DMS153 treated with DMSO at 0.1 percent for 48 hours (cell line): Measurements from ENCODE around the gene TCOF1.
A peak's percentile ranks its signal among the peaks of the same experiment; 100 is the strongest.

ENCODE experiments used
- DNase-seq: peaks from one replicate; lab custom pipeline; 2025; ENCODE audit not compliant: unreplicated experiment; lab: John Stamatoyannopoulos, UW

The TCOF1 gene

GRCh38 chr5:150357326-150358260, at the start of gene TCOF1:
Gene TCOF1, plus strand, starts transcription at chr5:150357697. Its CDS starts 50 bp downstream, at chr5:150357747.
- DNase-seq: peak; percentile 74

GRCh38 chr5:150309101-150309885, 48.2 kb upstream of the TCOF1 start:
- no peak for DNase-seq

GRCh38 chr5:150309886-150310239, 47.6 kb upstream of the TCOF1 start:
- DNase-seq: no peak

- DNase-seq: no peak
Observed at GRCh38 chr5:150310246-150310645, 47.3 kb upstream of the TCOF1 start.

GRCh38 chr5:150311015-150311692, 46.3 kb upstream of the TCOF1 start:
- no peak for DNase-seq

GRCh38 chr5:150312518-150312917, 45.0 kb upstream of the TCOF1 start:
- no peak for DNase-seq

- no peak for DNase-seq
Observed at GRCh38 chr5:150313501-150313900, 44.0 kb upstream of the TCOF1 start.

GRCh38 chr5:150313921-150314716, 43.4 kb upstream of the TCOF1 start:
- no peak for DNase-seq

GRCh38 chr5:150315245-150315644, 42.3 kb upstream of the TCOF1 start:
- no peak for DNase-seq

GRCh38 chr5:150316320-150316719, 41.2 kb upstream of the TCOF1 start:
- DNase-seq: no peak

- no peak for DNase-seq
Observed at GRCh38 chr5:150317048-150318003, 40.2 kb upstream of the TCOF1 start.

- no peak for DNase-seq
Observed at GRCh38 chr5:150318613-150319483, 38.6 kb upstream of the TCOF1 start.

- DNase-seq: no peak
Observed at GRCh38 chr5:150319484-150319790, 38.1 kb upstream of the TCOF1 start.

GRCh38 chr5:150320044-150320613, 37.4 kb upstream of the TCOF1 start:
- no peak for DNase-seq

GRCh38 chr5:150321211-150321610, 36.3 kb upstream of the TCOF1 start:
- no peak for DNase-seq

GRCh38 chr5:150321784-150322183, 35.7 kb upstream of the TCOF1 start:
- no peak for DNase-seq

- no peak for DNase-seq
Observed at GRCh38 chr5:150322202-150322601, 35.3 kb upstream of the TCOF1 start.

- DNase-seq: no peak
Observed at GRCh38 chr5:150323092-150323491, 34.4 kb upstream of the TCOF1 start.
